ENCODE data around the gene BTBD9. TPM values are rescaled to one million over a fixed set of nuclear protein-coding genes. Genes with fewer than 3 reads are reported as not detected.

BTBD9 gene
- total and polyA plus RNA-seq, 2 donors (not counting 3 experiments of a cell fraction or from before 2014, with no cell fraction given) = 4.9 to 15.0 TPM

DNA sequence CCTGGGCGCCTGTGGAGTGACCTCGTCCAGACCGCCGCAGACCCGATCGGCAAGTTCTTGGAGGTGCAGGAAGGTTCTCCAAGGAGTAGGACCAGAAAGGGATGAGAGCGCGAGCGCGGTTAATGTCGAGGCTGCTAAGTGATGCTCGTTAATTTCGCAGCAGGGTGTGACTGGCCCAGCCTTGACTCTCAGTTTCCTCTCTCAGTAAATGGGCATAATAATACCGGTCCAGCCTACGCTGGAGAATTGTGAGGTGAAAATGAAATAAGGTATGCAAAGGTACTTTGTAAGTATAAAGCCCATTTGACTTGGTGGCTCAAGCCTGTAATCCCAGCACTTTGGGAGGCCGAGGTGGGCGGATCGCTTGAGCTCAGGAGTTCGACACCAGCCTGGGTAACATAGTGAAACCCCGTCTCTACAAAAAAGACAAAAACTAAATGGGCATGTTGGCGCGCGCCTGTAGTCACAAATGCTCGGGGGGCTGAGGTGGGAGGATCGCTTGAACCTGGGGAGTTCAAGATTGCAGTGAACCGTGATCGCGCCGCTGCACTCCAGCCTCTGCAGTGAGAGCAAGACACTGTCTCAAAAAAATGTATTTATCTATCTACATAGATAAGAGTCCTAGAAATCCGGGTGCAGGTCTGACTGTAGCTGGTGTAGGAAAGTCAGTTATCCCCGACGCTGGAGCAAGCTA, 634 bp upstream of the BTBD9 start:
- BruUV-seq (replicated peaks) = TSS peak; percentile 64
- DNase-seq (ENCODE audit: low read depth, low spot score) (peak; percentile 2), FAIRE-seq (peak; percentile 8)
- H3K4me2 ChIP-seq (ENCODE audit: insufficient read depth, low read length) = peak overlapping the region; percentile 46
- no peaks in the 10 kb centered on the region for H3K9me1 ChIP-seq (replicated peaks; ENCODE audit: control insufficient read depth, extremely low read depth, insufficient read depth, low read length)
- no peaks in the 10 kb centered on the region for H3K9me3 ChIP-seq (replicated peaks; ENCODE audit: control insufficient read depth, insufficient read depth, low read length)
- TF ChIP-seq EZH2 (IDR thresholded peaks at IDR 0.05; ENCODE audit: borderline replicate concordance, low read depth, low read length, severe bottlenecking) (no peak), POLR2A (IDR thresholded peaks at IDR 0.05; ENCODE audit: low read depth, low read length) (no peak), FOS (IDR thresholded peaks at IDR 0.05; ENCODE audit: borderline replicate concordance, insufficient read depth, low read length) (no peak), JUN (IDR thresholded peaks at IDR 0.05; ENCODE audit: borderline replicate concordance, insufficient read depth, insufficient read length, low read depth) (no peak), POLR2AphosphoS5 (IDR thresholded peaks at IDR 0.05; ENCODE audit: insufficient read depth, low read depth, low read length) (no peak), GATA2 (IDR thresholded peaks at IDR 0.05; ENCODE audit: insufficient read depth, insufficient read length, low read depth, low read length) (no peak), MYC (IDR thresholded peaks at IDR 0.05; ENCODE audit: low read depth, low read length) (no peak)
- TF ChIP-seq, protein P1, sequence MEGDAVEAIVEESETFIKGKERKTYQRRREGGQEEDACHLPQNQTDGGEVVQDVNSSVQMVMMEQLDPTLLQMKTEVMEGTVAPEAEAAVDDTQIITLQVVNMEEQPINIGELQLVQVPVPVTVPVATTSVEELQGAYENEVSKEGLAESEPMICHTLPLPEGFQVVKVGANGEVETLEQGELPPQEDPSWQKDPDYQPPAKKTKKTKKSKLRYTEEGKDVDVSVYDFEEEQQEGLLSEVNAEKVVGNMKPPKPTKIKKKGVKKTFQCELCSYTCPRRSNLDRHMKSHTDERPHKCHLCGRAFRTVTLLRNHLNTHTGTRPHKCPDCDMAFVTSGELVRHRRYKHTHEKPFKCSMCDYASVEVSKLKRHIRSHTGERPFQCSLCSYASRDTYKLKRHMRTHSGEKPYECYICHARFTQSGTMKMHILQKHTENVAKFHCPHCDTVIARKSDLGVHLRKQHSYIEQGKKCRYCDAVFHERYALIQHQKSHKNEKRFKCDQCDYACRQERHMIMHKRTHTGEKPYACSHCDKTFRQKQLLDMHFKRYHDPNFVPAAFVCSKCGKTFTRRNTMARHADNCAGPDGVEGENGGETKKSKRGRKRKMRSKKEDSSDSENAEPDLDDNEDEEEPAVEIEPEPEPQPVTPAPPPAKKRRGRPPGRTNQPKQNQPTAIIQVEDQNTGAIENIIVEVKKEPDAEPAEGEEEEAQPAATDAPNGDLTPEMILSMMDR (IDR thresholded peaks at IDR 0.05; ENCODE audit: extremely low read depth in 1 of 2, insufficient read depth in 1 of 2, low read depth in 1 of 2, low read length in 2 of 2) = no peak
- TF ChIP-seq, protein P2, sequence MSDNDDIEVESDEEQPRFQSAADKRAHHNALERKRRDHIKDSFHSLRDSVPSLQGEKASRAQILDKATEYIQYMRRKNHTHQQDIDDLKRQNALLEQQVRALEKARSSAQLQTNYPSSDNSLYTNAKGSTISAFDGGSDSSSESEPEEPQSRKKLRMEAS (IDR thresholded peaks at IDR 0.05; ENCODE audit: insufficient read depth, insufficient read length) = no peak
- no peaks in the 10 kb centered on the region for H3K27me3 ChIP-seq (ENCODE audit: control insufficient read depth in 2 of 2, insufficient read depth in 2 of 2, low read length in 2 of 2)
- peak overlapping the region; percentile 89 for H3K9ac ChIP-seq (replicated peaks; ENCODE audit: extremely low read depth, insufficient read depth, low read length)
- no peaks in the 10 kb centered on the region for H3K79me2 ChIP-seq (ENCODE audit: control insufficient read depth, insufficient read depth, low read length)
- POLR2A ChIA-PET = no interaction called here
- intact Hi-C loops (cut with micrococcal nuclease) = loop anchor here (1.0 kb wide), 1 partner anchor 62 kb away; no protein-coding TSS in a partner anchor
- H4K20me1 ChIP-seq (replicated peaks; ENCODE audit: control insufficient read depth, extremely low read depth, insufficient read depth, low read length) = no peaks in the 10 kb centered on the region
- no peaks in the 10 kb centered on the region for H3K36me3 ChIP-seq (ENCODE audit: control insufficient read depth in 2 of 2, extremely low read depth in 1 of 2, insufficient read depth in 2 of 2, low read length in 2 of 2)
- H3K4me1 ChIP-seq (ENCODE audit: control insufficient read depth, extremely low read depth, insufficient read depth, low read length) = peaks cover 13% of the 10 kb centered on the region
- peak overlapping the region; percentile 91 for H3K27ac ChIP-seq (ENCODE audit: insufficient read depth, low read depth, low read length)
- dilution Hi-C loops (cut with MboI; ENCODE audit: extremely low pct_ligation_motif_present, low sequenced_read_pairs) = no loop called here
- CTCF ChIA-PET = interaction anchor here (0.8 to 1.3 kb wide), 2 partner anchors 47 to 61 kb away, joined by 3 read pairs; no protein-coding TSS in a partner anchor
- H3K4me3 ChIP-seq (replicated peaks in 1 of 3; ENCODE audit: insufficient read depth in 1 of 3, low read depth in 1 of 3, low read length in 3 of 3) = peak overlapping the region; percentile 34 to 69 (median 66)
- H2AFZ ChIP-seq (ENCODE audit: low read depth, low read length) = peak overlapping the region; percentile 69

Data from endothelial cell of umbilical vein (primary cell).